ENCODE data around the gene SHC1. TPM values are rescaled to one million over a fixed set of nuclear protein-coding genes. Genes with fewer than 3 reads are reported as not detected.

SHC1 gene
- total and polyA plus RNA-seq, 2 donors (not counting 1 experiment from before 2014, with no cell fraction given), result 50.1 to 61.4 TPM

DNA sequence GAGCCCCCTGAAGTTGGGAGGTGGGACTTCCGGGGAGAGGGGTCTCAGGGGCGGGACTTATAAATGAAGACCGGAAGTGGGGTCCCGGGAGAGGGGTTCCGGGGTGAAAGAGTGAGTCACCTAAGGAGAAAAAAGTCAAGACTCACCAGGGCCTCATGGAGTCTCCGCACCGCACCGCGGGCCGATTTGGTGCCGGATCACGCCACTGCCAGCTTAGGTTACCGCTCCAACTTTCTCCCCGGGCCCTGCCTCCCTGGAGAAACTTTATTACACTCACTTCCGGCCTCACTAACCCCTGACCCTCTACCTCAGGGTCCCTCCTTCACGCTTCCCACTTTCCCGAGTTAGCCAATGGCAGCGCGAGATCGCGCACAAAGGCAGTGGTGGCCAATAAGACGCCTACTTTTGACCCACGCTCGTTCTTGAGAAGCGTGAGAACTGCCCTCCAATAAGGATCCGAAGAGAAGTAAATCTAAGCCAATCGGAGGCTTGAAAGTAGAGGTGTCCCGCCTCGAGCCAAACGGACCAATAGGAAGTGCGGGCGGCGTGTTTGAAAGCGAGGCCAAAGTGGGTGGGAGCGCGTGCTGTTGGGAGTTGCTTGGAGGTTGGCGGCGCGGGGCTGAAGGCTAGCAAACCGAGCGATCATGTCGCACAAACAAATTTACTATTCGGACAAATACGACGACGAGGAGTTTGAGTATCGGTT, 3.7 kb upstream of the SHC1 start, which contains the start of gene CKS1B:
Gene CKS1B, plus strand, starts transcription at position 580 of the 706 bp plus-strand sequence. Its CDS starts 65 bp downstream, at position 645.
- Histone ChIP-seq H4K20me1 (ENCODE audit: control insufficient read depth, insufficient read depth, low read length, poor library complexity, severe bottlenecking) (peaks cover 38% of the 10 kb centered on the region), H3K36me3 (replicated peaks in 1 of 2; ENCODE audit: control extremely low read depth in 1 of 2, control insufficient read depth in 1 of 2, extremely low read depth in 1 of 2, insufficient read depth in 2 of 2, low read length in 1 of 2) (peaks cover 1 to 13% of the 10 kb centered on the region in 2 experiments), H2AFZ (ENCODE audit: insufficient read depth, low read depth, low read length, poor library complexity, severe bottlenecking) (peak within 1 kb of the TSS; percentile 82), H3K9me3 (ENCODE audit: control extremely low read depth in 1 of 3, control insufficient read depth in 2 of 3, insufficient read depth in 1 of 3, low read length in 2 of 3) (no peaks in the 10 kb centered on the region), H3K9ac (ENCODE audit: low read length) (peak within 1 kb of the TSS; percentile 86), H3K27ac (ENCODE audit: low read length in 2 of 2) (peak within 1 kb of the TSS; percentile 90 to 94), H3K79me2 (ENCODE audit: control insufficient read depth, insufficient read depth, low read length) (peaks cover 64% of the 10 kb centered on the region), H3K4me1 (ENCODE audit: control insufficient read depth in 2 of 2, insufficient read depth in 2 of 2, low read length in 2 of 2) (peaks cover 22 to 44% of the 10 kb centered on the region in 2 donors), H3K4me2 (replicated peaks; ENCODE audit: low read depth, low read length, poor library complexity, severe bottlenecking) (peak within 1 kb of the TSS; percentile 86), H3K4me3 (ENCODE audit: control extremely low read depth in 1 of 5, extremely low read depth in 1 of 5, insufficient read depth in 1 of 5, low read depth in 2 of 5, low read length in 4 of 5) (peak within 1 kb of the TSS; percentile 71 to 99 (median 90)), H3K27me3 (replicated peaks in 1 of 4; ENCODE audit: control extremely low read depth in 1 of 4, control insufficient read depth in 3 of 4, insufficient read depth in 4 of 4, low read length in 3 of 4) (no peaks in the 10 kb centered on the region)
- CTCF ChIA-PET, result interaction anchor here (0.6 to 8.7 kb wide), 20 partner anchors 9 to 502 kb away, joined by 3 to 110 read pairs (median 4); partner anchors contain the start of genes FLAD1, KRTCAP2, PBXIP1 and PMVK
- Mint-ChIP-seq H3K9me3 (ENCODE audit: insufficient read depth) (no peaks in the 10 kb centered on the region), H3K27me3 (no peaks in the 10 kb centered on the region), H3K4me3 (no peak within 1 kb of the TSS), H3K4me1 (peaks cover 29% of the 10 kb centered on the region), H3K27ac (no peak within 1 kb of the TSS)
- WGBS (ENCODE audit: insufficient coverage), result under 1% methylated on average over 41 of the region's 47 CpGs
- TF ChIP-seq, protein P1, sequence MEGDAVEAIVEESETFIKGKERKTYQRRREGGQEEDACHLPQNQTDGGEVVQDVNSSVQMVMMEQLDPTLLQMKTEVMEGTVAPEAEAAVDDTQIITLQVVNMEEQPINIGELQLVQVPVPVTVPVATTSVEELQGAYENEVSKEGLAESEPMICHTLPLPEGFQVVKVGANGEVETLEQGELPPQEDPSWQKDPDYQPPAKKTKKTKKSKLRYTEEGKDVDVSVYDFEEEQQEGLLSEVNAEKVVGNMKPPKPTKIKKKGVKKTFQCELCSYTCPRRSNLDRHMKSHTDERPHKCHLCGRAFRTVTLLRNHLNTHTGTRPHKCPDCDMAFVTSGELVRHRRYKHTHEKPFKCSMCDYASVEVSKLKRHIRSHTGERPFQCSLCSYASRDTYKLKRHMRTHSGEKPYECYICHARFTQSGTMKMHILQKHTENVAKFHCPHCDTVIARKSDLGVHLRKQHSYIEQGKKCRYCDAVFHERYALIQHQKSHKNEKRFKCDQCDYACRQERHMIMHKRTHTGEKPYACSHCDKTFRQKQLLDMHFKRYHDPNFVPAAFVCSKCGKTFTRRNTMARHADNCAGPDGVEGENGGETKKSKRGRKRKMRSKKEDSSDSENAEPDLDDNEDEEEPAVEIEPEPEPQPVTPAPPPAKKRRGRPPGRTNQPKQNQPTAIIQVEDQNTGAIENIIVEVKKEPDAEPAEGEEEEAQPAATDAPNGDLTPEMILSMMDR (IDR thresholded peaks at IDR 0.05), result no peak
- no peak for TF ChIP-seq EZH2 (IDR thresholded peaks at IDR 0.05; ENCODE audit: borderline replicate concordance, insufficient read depth, low read depth, low read length, poor library complexity, severe bottlenecking)
- DNase-seq (peak; percentile 100), ATAC-seq (ENCODE audit: low read depth) (peak; percentile 80)
- POLR2A ChIA-PET, result interaction anchor here (0.6 to 3.8 kb wide), 15 partner anchors 9 to 111 kb away, joined by 3 to 32 read pairs (median 6); partner anchors contain the start of genes FLAD1, PBXIP1, PMVK and PYGO2
- intact Hi-C loops (cut with micrococcal nuclease), result loop anchor here (1.0 to 5.0 kb wide), 4 partner anchors 19 to 198 kb away; partner anchors contain the start of genes KRTCAP2 and TRIM46

Measured in B cell (primary cell).